HCT116 (cell line): ENCODE data around the gene DGCR8.

ENCODE experiments used
- ZFX ChIP-seq: fragments of 450-650 bp; IDR thresholded peaks from 2 replicates; pipeline ENCODE4 v1.6.1; 2017
- TF ChIP-seq, protein P1 (sequence below), 3 experiments: fragments of 200-600 bp in 1 of 3; sonication (generic) in 1 of 3; IDR thresholded peaks in 2 of 3; conservative IDR thresholded peaks in 1 of 3; 2 replicates each; pipeline ENCODE4 v1.5.1; 2012 to 2017; ENCODE audit warnings: low read depth in 2 of 3, low read length in 2 of 3, antibody characterized with exemption in 1 of 3, borderline replicate concordance in 1 of 3, control low read depth in 1 of 3, mild to moderate bottlenecking in 1 of 3, mixed read lengths in 1 of 3, mixed run types in 1 of 3, moderate library complexity in 1 of 3; ENCODE audit not compliant: insufficient read depth in 1 of 3
- TF ChIP-seq, protein P2 (sequence below): IDR thresholded peaks from 2 replicates; pipeline ENCODE4 v1.6.1; 2012

DNA sequence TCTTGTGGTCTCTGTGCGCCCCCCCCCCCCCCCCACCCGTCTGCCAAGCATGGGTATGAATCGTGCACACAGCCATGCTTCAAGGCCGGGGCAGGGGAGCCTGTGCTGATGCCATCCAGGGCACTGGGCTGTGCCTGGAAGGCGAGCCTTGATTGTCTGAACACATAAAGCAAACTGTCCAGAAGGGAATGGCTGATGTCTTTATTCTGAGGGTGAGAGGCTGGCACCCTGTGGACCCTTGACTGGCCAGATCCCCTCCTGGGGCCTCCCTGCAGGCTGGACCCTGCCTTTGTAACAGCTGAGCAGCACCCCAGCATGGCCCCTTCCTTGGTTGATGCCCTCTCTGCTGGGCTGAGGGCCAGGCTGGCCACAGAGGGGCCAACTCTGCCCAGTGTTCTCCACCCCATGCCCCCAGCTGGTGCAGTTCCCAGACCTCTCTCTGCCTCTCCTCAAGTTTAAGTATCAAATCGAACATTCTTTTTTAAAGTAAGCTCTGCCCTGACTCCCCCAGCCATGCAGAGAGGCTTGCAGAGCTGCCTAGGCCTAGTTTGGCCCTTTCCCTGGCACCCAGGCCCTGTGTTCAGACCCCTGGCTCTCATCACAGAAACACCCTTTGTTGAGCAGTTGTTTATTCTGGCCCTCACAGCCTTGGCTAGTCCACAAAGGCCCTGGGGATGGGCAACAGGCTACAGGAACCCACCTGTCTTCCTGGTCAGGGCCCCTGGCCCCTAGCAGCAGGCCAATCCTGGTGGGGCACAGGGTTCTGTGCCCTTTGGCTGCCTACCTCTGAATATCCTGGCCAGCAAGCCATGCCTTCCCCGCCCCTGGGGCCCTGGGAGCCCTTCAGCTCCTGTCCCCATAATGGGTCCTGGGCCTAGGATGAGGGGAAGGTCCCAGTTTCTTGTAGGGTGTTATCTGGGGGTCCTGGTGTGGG is 31.9 kb downstream of the DGCR8 start:
- no peak for TF ChIP-seq ZFX
- TF ChIP-seq, protein P1, sequence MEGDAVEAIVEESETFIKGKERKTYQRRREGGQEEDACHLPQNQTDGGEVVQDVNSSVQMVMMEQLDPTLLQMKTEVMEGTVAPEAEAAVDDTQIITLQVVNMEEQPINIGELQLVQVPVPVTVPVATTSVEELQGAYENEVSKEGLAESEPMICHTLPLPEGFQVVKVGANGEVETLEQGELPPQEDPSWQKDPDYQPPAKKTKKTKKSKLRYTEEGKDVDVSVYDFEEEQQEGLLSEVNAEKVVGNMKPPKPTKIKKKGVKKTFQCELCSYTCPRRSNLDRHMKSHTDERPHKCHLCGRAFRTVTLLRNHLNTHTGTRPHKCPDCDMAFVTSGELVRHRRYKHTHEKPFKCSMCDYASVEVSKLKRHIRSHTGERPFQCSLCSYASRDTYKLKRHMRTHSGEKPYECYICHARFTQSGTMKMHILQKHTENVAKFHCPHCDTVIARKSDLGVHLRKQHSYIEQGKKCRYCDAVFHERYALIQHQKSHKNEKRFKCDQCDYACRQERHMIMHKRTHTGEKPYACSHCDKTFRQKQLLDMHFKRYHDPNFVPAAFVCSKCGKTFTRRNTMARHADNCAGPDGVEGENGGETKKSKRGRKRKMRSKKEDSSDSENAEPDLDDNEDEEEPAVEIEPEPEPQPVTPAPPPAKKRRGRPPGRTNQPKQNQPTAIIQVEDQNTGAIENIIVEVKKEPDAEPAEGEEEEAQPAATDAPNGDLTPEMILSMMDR (IDR thresholded peaks at IDR 0.05 in 2 of 3, conservative IDR thresholded peaks at IDR 0.05 in 1 of 3; ENCODE audit: borderline replicate concordance in 1 of 3, insufficient read depth in 1 of 3, low read depth in 2 of 3, low read length in 2 of 3) = no peak
- TF ChIP-seq, protein P2, sequence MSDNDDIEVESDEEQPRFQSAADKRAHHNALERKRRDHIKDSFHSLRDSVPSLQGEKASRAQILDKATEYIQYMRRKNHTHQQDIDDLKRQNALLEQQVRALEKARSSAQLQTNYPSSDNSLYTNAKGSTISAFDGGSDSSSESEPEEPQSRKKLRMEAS = no peak
